Measurements from ENCODE around the gene GAS7. TPM values are rescaled to one million over a fixed set of nuclear protein-coding genes. Genes with fewer than 3 reads are reported as not detected.

Gene GAS7
- total and polyA plus RNA-seq, 2 donors (not counting 1 experiment from before 2014, with no cell fraction given) = 3.4 to 13.6 TPM

- no peaks in the 10 kb centered on the region for H3K9me3 Mint-ChIP-seq (ENCODE audit: insufficient read depth)
- H3K79me2 ChIP-seq (ENCODE audit: control insufficient read depth, insufficient read depth, low read length) = no peaks in the 10 kb centered on the region
- H3K9ac ChIP-seq (ENCODE audit: low read length) = no peak overlapping the region
- peaks cover 16% of the 10 kb centered on the region for H3K27me3 Mint-ChIP-seq
- H3K4me3 Mint-ChIP-seq = no peak overlapping the region
- intact Hi-C loops (cut with micrococcal nuclease) = no loop called here
- H4K20me1 ChIP-seq (ENCODE audit: control insufficient read depth, insufficient read depth, low read length, poor library complexity, severe bottlenecking) = no peaks in the 10 kb centered on the region
- H3K27ac Mint-ChIP-seq = no peak overlapping the region
- H3K36me3 ChIP-seq (replicated peaks in 1 of 2; ENCODE audit: control extremely low read depth in 1 of 2, control insufficient read depth in 1 of 2, extremely low read depth in 1 of 2, insufficient read depth in 2 of 2, low read length in 1 of 2) = no peaks in the 10 kb centered on the region
- no peak overlapping the region for H3K27ac ChIP-seq (ENCODE audit: low read length in 2 of 2)
- H3K4me1 ChIP-seq (ENCODE audit: control insufficient read depth in 2 of 2, insufficient read depth in 2 of 2, low read length in 2 of 2) = no peaks in the 10 kb centered on the region
- ChIA-PET CTCF (interaction anchor here (2.4 kb wide), 1 partner anchor 12 kb away, joined by 9 read pairs; no protein-coding TSS in a partner anchor), POLR2A (no interaction called here)
- no peaks in the 10 kb centered on the region for H3K27me3 ChIP-seq (replicated peaks in 1 of 4; ENCODE audit: control extremely low read depth in 1 of 4, control insufficient read depth in 3 of 4, insufficient read depth in 4 of 4, low read length in 3 of 4)
- H2AFZ ChIP-seq (ENCODE audit: insufficient read depth, low read depth, low read length, poor library complexity, severe bottlenecking) = no peak overlapping the region
- ATAC-seq (ENCODE audit: low read depth) (no peak), DNase-seq (no peak)
- TF ChIP-seq CTCF (IDR thresholded peaks at IDR 0.05) = no peak
- WGBS (ENCODE audit: insufficient coverage) = no CpG with 5 or more reads among the region's 2 CpGs
- H3K4me1 Mint-ChIP-seq = no peaks in the 10 kb centered on the region
- no peak overlapping the region for H3K4me2 ChIP-seq (replicated peaks; ENCODE audit: low read depth, low read length, poor library complexity, severe bottlenecking)
- no peak overlapping the region for H3K4me3 ChIP-seq (ENCODE audit: control extremely low read depth in 1 of 5, extremely low read depth in 1 of 5, insufficient read depth in 1 of 5, low read depth in 2 of 5, low read length in 4 of 5)
- peaks cover 0 to 3% (median 0%) of the 10 kb centered on the region in 3 donors for H3K9me3 ChIP-seq (ENCODE audit: control extremely low read depth in 1 of 3, control insufficient read depth in 2 of 3, insufficient read depth in 1 of 3, low read length in 2 of 3)
Measured at GRCh38 chr17:10238661-10239060, 40.3 kb upstream of the GAS7 start.

GRCh38 chr17:10234033-10234432 is 35.6 kb upstream of the GAS7 start:
- no peaks in the 10 kb centered on the region for H3K4me1 Mint-ChIP-seq
- H4K20me1 ChIP-seq (ENCODE audit: control insufficient read depth, insufficient read depth, low read length, poor library complexity, severe bottlenecking) = no peaks in the 10 kb centered on the region
- peaks cover 2% of the 10 kb centered on the region for H3K9me3 Mint-ChIP-seq (ENCODE audit: insufficient read depth)
- H3K27ac Mint-ChIP-seq = no peak overlapping the region
- no peaks in the 10 kb centered on the region for H3K36me3 ChIP-seq (replicated peaks in 1 of 2; ENCODE audit: control extremely low read depth in 1 of 2, control insufficient read depth in 1 of 2, extremely low read depth in 1 of 2, insufficient read depth in 2 of 2, low read length in 1 of 2)
- 89% methylated on average over 3 of the region's 5 CpGs for WGBS (ENCODE audit: insufficient coverage)
- DNase-seq = no peak
- H3K79me2 ChIP-seq (ENCODE audit: control insufficient read depth, insufficient read depth, low read length) = no peaks in the 10 kb centered on the region
- CTCF ChIA-PET = no interaction called here
- H3K9ac ChIP-seq (ENCODE audit: low read length) = no peak overlapping the region
- ATAC-seq (ENCODE audit: low read depth) = no peak
- no peak for TF ChIP-seq CTCF (IDR thresholded peaks at IDR 0.05)
- no peak for TF ChIP-seq EZH2 (IDR thresholded peaks at IDR 0.05; ENCODE audit: borderline replicate concordance, insufficient read depth, low read depth, low read length, poor library complexity, severe bottlenecking)
- no peak overlapping the region for H3K27ac ChIP-seq (ENCODE audit: low read length in 2 of 2)
- H3K9me3 ChIP-seq (ENCODE audit: control extremely low read depth in 1 of 3, control insufficient read depth in 2 of 3, insufficient read depth in 1 of 3, low read length in 2 of 3) = peaks cover 0 to 3% (median 0%) of the 10 kb centered on the region in 3 donors
- H3K27me3 Mint-ChIP-seq = peaks cover 5% of the 10 kb centered on the region
- no peak overlapping the region for H2AFZ ChIP-seq (ENCODE audit: insufficient read depth, low read depth, low read length, poor library complexity, severe bottlenecking)
- intact Hi-C loops (cut with micrococcal nuclease) = no loop called here
- H3K4me2 ChIP-seq (replicated peaks; ENCODE audit: low read depth, low read length, poor library complexity, severe bottlenecking) = no peak overlapping the region
- no peak overlapping the region for H3K4me3 Mint-ChIP-seq
- POLR2A ChIA-PET = no interaction called here
- no peaks in the 10 kb centered on the region for H3K27me3 ChIP-seq (replicated peaks in 1 of 4; ENCODE audit: control extremely low read depth in 1 of 4, control insufficient read depth in 3 of 4, insufficient read depth in 4 of 4, low read length in 3 of 4)
- no peak overlapping the region for H3K4me3 ChIP-seq (ENCODE audit: control extremely low read depth in 1 of 5, extremely low read depth in 1 of 5, insufficient read depth in 1 of 5, low read depth in 2 of 5, low read length in 4 of 5)
- H3K4me1 ChIP-seq (ENCODE audit: control insufficient read depth in 2 of 2, insufficient read depth in 2 of 2, low read length in 2 of 2) = no peaks in the 10 kb centered on the region

Data from B cell (primary cell).